RCC 7860 (cell line): ENCODE data around the gene DBN1.

Experiments
- DNase-seq: peaks from one replicate; pipeline ENCODE4 v3.0.0-alpha.2; 2015; ENCODE audit warnings: low spot score
- FAIRE-seq: peaks from 2 replicates; lab custom pipeline; 2012; peaks lifted over from hg19 to GRCh38; lab: Jason Lieb, UNC

Gene DBN1

DNA sequence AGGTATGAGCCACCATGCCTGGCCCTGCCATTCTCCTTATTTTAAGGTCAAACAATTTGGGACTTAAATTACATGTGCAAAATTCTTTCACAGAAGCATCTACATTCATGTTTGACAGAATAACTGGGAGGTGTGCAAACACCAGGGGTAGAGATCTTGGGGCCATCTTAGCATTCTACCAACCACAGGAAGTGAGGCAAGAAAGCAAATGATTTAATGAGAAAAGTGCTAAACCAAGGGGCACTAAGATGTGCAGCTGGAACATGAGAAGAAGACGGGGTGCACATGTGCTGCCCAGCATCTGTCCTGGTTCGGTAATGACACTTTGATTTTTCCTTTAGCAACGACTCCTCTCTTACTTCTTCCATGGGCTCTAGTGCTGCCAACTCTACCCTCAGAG, 62.9 kb downstream of the DBN1 start:
- no peak for DNase-seq
- no peak for FAIRE-seq

DNA sequence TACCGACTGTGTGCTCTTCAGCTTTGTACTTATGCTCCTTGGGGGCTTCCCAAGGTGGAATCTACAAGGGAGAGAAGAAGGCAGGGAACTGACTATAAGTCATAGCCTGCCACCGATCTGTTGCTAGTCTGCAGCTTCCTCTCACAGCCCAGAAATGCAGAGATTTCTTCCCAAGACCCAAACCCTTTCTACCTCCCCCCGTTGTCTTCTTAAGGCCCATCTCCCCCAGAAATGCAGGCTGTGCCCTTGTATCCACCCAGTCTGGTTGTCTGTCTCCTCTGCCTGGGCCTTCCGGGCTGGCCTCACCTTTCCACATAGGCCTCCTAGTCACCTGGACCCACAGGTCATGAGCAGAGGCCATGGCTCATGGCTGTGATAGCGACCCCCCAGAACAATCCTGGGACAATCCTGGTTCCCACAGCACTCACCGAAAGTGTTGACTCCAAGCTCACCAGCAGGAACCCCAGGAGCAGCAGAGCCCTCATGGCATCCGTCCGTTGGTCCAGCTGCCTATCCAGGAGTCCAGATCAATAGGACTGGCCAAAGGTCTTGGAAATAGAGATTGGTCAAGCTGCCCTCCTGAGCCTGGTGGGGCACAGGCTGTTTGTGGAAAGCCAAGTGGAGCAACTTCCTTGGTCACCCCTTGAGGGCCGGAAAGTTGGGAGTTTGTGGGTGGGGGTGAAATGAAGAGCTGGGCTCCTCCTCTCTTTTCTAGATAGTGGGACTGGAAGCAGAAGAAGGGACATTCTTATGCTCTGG, 64.2 kb downstream of the DBN1 start, which contains the start of gene F12:
Gene F12, minus strand, starts transcription at position 522 of the 759 bp plus-strand sequence. Its CDS starts 37 bp downstream, at position 485.
- FAIRE-seq (no peak), DNase-seq (no peak)
